Measurements from ENCODE around the gene GOLT1B.

GOLT1B gene

GRCh38 chr12:21545557-21545956, 44.0 kb downstream of the GOLT1B start:
- Histone ChIP-seq H3K9me2 (replicated peaks; ENCODE audit: insufficient read depth, low read length) (no peaks in the 10 kb centered on the region), H3K4me1 (ENCODE audit: low read length) (no peaks in the 10 kb centered on the region), H3K79me2 (ENCODE audit: low read length) (no peaks in the 10 kb centered on the region), H3K4me3 (ENCODE audit: low read length) (no peak overlapping the region), H3K9me3 (replicated peaks; ENCODE audit: insufficient read depth, low read length) (no peaks in the 10 kb centered on the region), H3F3A (ENCODE audit: insufficient read depth, low read length) (no peaks in the 10 kb centered on the region), H4K20me1 (ENCODE audit: insufficient read depth, low read length) (no peaks in the 10 kb centered on the region), H2AFZ (ENCODE audit: low read length) (no peak overlapping the region), H3K4me2 (ENCODE audit: low read depth, low read length) (no peak overlapping the region), H3K27ac (ENCODE audit: low read length) (no peak overlapping the region), H3K9ac (ENCODE audit: low read length) (no peak overlapping the region), H3K36me3 (replicated peaks; ENCODE audit: insufficient read depth, low read length) (no peaks in the 10 kb centered on the region), H3K27me3 (replicated peaks; ENCODE audit: insufficient read depth, low read length) (no peaks in the 10 kb centered on the region)
- DNase-seq: no peak
- TF ChIP-seq EZH2 (optimal IDR thresholded peaks at IDR 0.05; ENCODE audit: low read depth, low read length) (no peak), EZH2phosphoT487 (IDR thresholded peaks at IDR 0.05; ENCODE audit: low read length) (no peak), CTCF (IDR thresholded peaks at IDR 0.05; ENCODE audit: low read length) (no peak)

- H3K79me2 ChIP-seq (ENCODE audit: low read length): no peaks in the 10 kb centered on the region
- H3K4me3 ChIP-seq (ENCODE audit: low read length): no peak overlapping the region
- no peak overlapping the region for H3K27ac ChIP-seq (ENCODE audit: low read length)
- no peaks in the 10 kb centered on the region for H3K9me2 ChIP-seq (replicated peaks; ENCODE audit: insufficient read depth, low read length)
- no peak for DNase-seq
- no peak overlapping the region for H2AFZ ChIP-seq (ENCODE audit: low read length)
- no peaks in the 10 kb centered on the region for H3K9me3 ChIP-seq (replicated peaks; ENCODE audit: insufficient read depth, low read length)
- H3K9ac ChIP-seq (ENCODE audit: low read length): no peak overlapping the region
- no peaks in the 10 kb centered on the region for H3K36me3 ChIP-seq (replicated peaks; ENCODE audit: insufficient read depth, low read length)
- no peak for TF ChIP-seq CTCF (IDR thresholded peaks at IDR 0.05; ENCODE audit: low read length)
- TF ChIP-seq EZH2 (optimal IDR thresholded peaks at IDR 0.05; ENCODE audit: low read depth, low read length): no peak
- TF ChIP-seq EZH2phosphoT487 (IDR thresholded peaks at IDR 0.05; ENCODE audit: low read length): no peak
- H3K27me3 ChIP-seq (replicated peaks; ENCODE audit: insufficient read depth, low read length): no peaks in the 10 kb centered on the region
- no peaks in the 10 kb centered on the region for H4K20me1 ChIP-seq (ENCODE audit: insufficient read depth, low read length)
- no peak overlapping the region for H3K4me2 ChIP-seq (ENCODE audit: low read depth, low read length)
- peaks cover 4% of the 10 kb centered on the region; the same call in 1 of the 2 replicates for H3K4me1 ChIP-seq (ENCODE audit: low read length)
- H3F3A ChIP-seq (ENCODE audit: insufficient read depth, low read length): no peaks in the 10 kb centered on the region
These were observed 45.1 kb downstream of the GOLT1B start for GRCh38 chr12:21546716-21547115.

DNA sequence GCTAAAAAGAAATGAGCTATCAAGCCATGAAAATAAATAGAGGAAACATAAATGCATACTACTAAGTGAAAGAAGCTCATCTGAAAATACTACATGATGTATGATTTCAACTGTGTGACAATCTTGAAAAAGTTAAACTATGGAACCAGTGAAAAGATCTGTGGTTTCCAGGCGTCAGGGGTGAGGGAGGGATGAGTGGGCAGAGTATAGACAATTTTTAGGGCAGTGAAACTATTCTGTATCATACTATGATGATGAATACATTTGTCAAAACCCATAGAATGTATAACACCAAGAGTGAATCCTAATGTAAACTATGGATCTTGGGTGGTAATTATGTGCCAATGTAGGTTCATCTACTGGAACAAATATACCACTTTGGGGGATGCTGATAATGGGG, 45.8 kb downstream of the GOLT1B start:
- Histone ChIP-seq H3K4me2 (ENCODE audit: low read depth, low read length) (no peak overlapping the region), H3K36me3 (replicated peaks; ENCODE audit: insufficient read depth, low read length) (no peaks in the 10 kb centered on the region), H2AFZ (ENCODE audit: low read length) (no peak overlapping the region), H3K27ac (ENCODE audit: low read length) (no peak overlapping the region), H3K4me1 (ENCODE audit: low read length) (peaks cover 11% of the 10 kb centered on the region; the same call in 1 of the 2 replicates), H3K9ac (ENCODE audit: low read length) (no peak overlapping the region), H3K27me3 (replicated peaks; ENCODE audit: insufficient read depth, low read length) (no peaks in the 10 kb centered on the region), H3K4me3 (ENCODE audit: low read length) (no peak overlapping the region), H4K20me1 (ENCODE audit: insufficient read depth, low read length) (no peaks in the 10 kb centered on the region), H3F3A (ENCODE audit: insufficient read depth, low read length) (no peaks in the 10 kb centered on the region), H3K9me3 (replicated peaks; ENCODE audit: insufficient read depth, low read length) (no peaks in the 10 kb centered on the region), H3K9me2 (replicated peaks; ENCODE audit: insufficient read depth, low read length) (no peaks in the 10 kb centered on the region), H3K79me2 (ENCODE audit: low read length) (no peaks in the 10 kb centered on the region)
- TF ChIP-seq EZH2phosphoT487 (IDR thresholded peaks at IDR 0.05; ENCODE audit: low read length) (no peak), CTCF (IDR thresholded peaks at IDR 0.05; ENCODE audit: low read length) (no peak), EZH2 (optimal IDR thresholded peaks at IDR 0.05; ENCODE audit: low read depth, low read length) (no peak)
- DNase-seq: no peak

Measured in MM.1S (cell line).